NCI-H128 (cell line): Measurements from ENCODE around the gene ASIC5.
"Not testable (repeated sequence)": the region's sequence is repeated elsewhere in the genome, so short reads cannot be mapped to it uniquely, and the experiment has no call there.

ENCODE experiments used
- DNase-seq: peaks from one replicate; lab custom pipeline; 2025; ENCODE audit not compliant: unreplicated experiment; lab: John Stamatoyannopoulos, UW

The ASIC5 gene

DNA sequence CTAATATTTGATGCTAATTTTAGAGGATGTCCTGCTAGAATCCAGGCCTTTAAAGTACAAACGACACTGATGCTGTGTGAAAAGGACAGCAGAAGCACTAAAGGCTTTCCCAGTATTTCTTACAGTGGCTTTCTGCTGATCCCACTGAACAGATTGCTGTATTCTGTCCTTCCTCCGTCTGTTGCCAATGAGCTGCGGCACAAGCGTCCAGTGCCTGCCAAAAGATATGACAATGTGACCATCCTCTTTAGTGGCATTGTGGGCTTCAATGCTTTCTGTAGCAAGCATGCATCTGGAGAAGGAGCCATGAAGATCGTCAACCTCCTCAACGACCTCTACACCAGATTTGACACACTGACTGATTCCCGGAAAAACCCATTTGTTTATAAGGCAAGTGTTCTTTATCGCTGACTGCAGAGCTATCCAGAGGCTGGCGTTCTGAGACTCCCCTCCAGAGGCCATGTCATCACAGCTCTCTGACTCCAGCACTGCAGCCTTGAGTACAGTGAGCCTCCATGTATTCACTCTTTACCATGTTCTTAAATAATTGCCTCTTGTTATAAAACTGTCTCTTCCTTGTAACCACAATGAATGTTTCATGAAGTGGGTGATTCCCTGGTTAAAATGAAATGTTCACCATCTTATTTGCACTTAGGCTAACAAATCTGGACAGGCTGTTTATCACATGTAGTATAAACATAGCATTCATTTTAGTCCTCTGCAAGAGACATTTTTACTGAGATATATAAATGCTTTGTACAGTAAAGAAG, 63.7 kb downstream of the ASIC5 start:
- DNase-seq, result no peak

DNA sequence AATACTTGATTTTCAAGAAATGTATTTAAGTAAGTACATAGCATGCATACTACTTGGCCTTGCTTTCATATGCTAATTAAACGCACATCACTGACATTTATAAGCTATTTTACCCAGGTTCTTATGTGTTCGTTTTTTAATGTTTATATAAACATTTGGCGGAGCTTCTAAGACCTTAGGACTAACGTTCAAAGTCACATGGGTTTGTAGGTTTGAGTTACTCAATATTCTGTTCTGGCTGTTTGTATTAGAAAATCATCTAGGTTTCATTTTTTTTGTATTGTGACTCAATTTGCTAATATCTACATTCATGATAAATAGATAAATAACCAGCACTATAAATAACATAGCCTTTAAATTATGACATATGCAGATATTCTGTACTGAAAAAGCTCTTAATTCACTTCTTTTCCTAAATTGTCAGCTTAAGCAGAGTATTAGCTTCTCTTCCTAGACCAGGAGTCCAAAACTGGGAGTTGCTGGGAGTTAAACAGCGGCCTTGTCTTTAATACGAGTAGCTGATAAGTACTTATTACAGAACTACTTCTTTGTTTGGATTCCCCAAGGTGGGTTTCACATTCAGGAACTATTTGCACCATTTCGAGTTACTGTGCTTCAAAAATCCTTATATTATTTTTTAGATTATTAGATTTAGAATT, 65.3 kb downstream of the ASIC5 start:
- DNase-seq, result no peak

DNA sequence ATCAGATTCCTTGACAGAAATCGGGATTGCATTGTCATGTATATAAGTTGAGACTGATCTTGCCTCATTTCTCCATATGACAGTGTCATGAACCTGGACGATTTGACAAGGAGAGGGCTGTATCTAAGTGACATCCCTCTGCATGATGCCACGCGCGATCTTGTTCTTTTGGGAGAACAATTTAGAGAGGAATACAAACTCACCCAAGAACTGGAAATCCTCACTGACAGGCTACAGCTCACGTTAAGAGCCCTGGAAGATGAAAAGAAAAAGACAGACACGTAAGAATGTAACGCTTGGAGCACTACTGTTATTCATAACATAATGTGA, 66.3 kb downstream of the ASIC5 start:
- DNase-seq, result no peak

- DNase-seq, result no peak
Observed at GRCh38 chr4:155799116-155799793, 66.8 kb downstream of the ASIC5 start.

DNA sequence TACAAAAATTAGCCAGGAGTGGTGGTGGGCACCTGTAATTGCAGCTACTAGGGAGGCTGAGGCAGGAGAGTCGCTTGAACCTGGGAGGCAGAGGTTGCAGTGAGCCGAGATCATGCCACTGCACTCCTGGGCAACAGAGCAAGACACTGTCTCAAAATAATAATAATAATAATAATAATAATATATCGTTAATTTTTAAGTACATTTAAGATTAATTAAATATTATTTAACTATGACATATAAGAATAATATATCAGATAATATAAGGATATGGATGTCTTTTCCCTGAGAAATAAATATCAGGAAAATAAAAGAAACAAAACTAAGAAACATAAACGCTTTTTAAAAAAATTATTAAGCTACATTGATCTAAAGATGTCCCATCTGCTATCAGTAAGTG, 68.5 kb downstream of the ASIC5 start:
- DNase-seq, result not testable (repeated sequence)

DNA sequence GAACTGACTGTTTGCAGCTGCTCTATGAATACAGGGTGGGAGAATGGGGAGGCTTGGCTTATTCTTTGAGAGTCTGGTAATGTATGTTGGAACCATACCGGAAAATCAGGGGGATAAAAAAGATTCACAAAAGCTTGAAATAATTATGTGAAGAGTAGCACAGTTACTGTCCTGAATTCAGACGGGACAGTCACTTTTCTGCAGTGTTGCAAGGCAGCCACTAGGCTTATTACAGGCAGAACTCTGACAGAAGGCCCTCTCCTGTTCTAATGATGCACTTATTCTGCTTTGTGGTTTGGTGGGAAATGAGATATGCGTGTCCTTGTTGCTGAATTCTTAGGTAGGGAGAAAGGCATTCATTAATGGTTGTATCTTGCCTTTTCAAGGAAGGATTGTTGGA, 70.1 kb downstream of the ASIC5 start:
- DNase-seq, result no peak

- DNase-seq, result no peak
Observed at GRCh38 chr4:155794589-155795236, 71.4 kb downstream of the ASIC5 start.

DNA sequence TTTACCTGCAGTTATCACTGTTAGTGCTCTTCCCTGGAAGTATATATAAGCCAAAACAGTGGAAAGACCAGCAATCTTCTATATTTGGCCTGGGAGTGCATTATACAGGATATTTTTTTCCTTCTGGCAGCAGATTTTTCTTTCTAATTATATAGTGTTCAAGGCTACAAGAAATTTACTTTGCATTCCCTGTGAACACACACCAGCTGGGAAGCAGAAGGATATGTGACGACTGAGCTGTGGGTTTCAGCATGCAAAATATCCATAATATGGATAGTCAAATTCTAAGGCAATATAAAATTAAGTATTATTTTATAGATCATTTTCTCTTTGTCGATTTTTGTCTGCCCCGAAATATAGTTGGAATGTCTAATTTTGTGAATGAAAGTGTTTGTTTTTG, 76.1 kb downstream of the ASIC5 start:
- DNase-seq, result no peak

DNA sequence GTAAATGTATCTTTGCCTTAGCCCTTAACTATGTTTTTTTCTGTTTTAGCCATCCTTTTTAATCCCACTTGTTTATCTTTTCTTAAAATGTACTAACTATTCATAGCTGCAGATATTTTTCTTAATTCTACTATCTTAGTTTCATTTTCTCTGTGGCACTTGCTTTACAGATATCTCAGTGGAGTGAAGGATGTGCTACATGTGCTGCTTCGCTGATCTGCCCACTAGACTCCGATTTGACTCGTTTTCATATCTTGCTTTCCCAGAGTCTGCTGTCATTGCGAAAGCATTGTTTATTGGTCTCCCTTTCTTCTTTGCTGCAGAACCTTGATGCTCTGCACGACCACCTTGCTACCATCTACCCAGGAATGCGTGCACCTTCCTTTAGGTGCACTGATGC, 76.7 kb downstream of the ASIC5 start:
- no peak for DNase-seq

DNA sequence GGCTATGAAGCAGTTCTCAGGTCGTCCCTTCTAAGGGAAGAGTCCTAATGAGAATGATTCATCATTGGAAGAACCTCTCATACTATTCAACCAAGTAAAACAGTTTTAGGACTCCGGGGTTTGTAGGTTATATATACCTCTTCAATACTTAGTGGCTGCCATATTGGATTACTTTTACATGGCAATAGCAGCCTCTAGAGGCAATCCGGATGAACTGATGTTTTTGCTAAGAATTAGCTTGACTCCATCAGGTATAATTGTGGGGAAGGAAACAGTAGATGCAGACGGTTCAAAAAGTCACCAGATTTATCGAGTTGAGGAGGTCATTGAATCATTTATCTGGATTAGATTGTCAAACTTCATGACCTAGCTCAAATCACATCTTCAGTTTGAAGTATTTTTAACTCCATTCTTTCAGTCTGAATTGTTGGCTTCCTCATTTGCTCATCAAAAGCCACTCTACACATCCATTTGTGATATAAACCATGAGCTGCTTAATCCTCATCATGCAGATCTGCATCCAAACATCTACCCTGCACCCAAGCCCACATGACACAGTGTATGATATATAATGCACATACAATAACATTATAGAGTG, 78.9 kb downstream of the ASIC5 start:
- no peak for DNase-seq

DNA sequence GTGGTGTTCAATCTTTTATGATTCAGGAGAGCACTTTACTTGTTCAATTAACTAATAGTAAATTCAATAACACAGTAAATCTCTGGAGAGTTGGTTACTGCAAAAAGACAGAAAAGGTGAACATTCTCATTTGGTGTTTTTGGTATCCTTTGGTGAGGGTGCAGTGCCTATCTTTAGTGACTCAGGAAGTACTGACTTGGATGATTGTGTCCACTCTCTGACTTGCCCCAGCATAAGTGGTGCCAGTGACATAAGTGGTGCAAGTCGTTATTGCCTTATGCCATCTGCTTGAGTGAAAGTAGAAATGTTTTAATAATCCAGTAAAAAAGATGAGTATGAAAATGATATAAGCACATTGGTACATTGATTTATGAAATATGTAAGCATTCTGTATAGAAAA, 80.2 kb downstream of the ASIC5 start:
- no peak for DNase-seq

- no peak for DNase-seq
Observed at GRCh38 chr4:155784637-155785036, 81.4 kb downstream of the ASIC5 start.

DNA sequence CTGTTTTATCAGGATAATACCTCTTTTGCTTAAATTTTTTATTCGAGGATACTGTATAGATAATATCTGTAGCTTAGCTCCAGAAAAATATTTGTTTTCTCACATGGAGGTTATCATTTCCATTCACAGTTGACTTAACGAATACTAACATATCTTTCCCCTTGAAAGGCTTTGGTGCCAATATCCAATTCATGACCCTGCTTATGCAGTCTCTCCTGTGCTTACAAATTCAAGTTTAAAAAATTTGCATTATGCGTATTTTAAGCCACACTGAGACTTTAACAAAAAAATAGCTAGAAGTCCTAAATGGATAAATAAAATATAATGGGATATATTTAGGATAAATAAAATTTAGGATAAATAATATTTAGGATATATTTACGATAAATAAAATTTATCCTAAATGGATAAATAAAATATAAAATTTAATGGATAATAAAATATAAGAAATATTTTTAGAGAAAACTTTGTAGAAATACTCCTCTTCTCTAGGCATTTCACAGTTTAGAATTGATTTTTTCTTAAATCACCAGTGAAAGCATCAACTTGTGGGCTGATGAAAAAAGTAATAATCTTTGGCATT, 84.7 kb downstream of the ASIC5 start:
- no peak for DNase-seq

DNA sequence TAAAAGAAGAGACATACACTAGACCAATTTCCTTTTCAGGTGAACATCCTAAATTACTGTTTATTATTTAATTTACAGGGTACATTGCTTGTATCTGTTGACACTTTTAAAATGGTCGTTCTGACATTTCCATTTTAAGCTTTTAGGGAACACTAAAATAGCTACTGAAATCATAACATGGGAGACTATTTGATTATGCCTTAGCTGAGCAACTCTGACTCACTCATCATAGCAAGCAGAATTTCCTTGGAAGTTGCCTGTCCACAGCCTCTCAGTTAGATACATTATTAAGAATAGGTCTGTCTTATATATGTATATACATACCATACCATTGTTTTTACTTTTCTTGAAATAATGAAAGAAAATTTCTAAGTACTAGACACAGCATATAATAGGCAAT, 85.3 kb downstream of the ASIC5 start:
- no peak for DNase-seq
